Rectal smooth muscle tissue (tissue), 1 donor: Measurements from ENCODE around the gene TPSAB1.

Experiments used
- H3K27ac ChIP-seq: one replicate; pipeline ENCODE4 v1.7.0; 2013; ENCODE audit warnings: low read depth, low read length, inconsistent platforms
- H3K27me3 ChIP-seq: one replicate; pipeline ENCODE4 v1.7.0; 2013; ENCODE audit warnings: low read length; ENCODE audit not compliant: control insufficient read depth, insufficient read depth
- H3K36me3 ChIP-seq: one replicate; pipeline ENCODE4 v1.7.0; 2013; ENCODE audit warnings: low read length; ENCODE audit not compliant: control insufficient read depth, insufficient read depth
- H3K4me1 ChIP-seq: one replicate; pipeline ENCODE4 v1.7.0; 2013; ENCODE audit warnings: low read length; ENCODE audit not compliant: control insufficient read depth, insufficient read depth
- H3K4me3 ChIP-seq: one replicate; pipeline ENCODE4 v1.7.0; 2013; ENCODE audit warnings: low read length
- H3K9ac ChIP-seq: one replicate; pipeline ENCODE4 v1.7.0; 2013; ENCODE audit warnings: low read length

TPSAB1 gene

GRCh38 chr16:1199347-1200013 lies 41.0 kb upstream of the TPSAB1 start:
- no peaks in the 10 kb centered on the region for H3K27me3 ChIP-seq
- H3K36me3 ChIP-seq, result peaks cover 3% of the 10 kb centered on the region
- H3K27ac ChIP-seq, result no peak overlapping the region
- H3K4me3 ChIP-seq, result no peak overlapping the region
- no peaks in the 10 kb centered on the region for H3K4me1 ChIP-seq
- no peak overlapping the region for H3K9ac ChIP-seq

GRCh38 chr16:1200014-1200627 lies 40.4 kb upstream of the TPSAB1 start:
- Histone ChIP-seq H3K4me1 (no peaks in the 10 kb centered on the region), H3K27me3 (no peaks in the 10 kb centered on the region), H3K4me3 (no peak overlapping the region), H3K9ac (no peak overlapping the region), H3K27ac (no peak overlapping the region), H3K36me3 (peaks cover 5% of the 10 kb centered on the region)

- no peak overlapping the region for H3K27ac ChIP-seq
- peaks cover 6% of the 10 kb centered on the region for H3K36me3 ChIP-seq
- no peak overlapping the region for H3K4me3 ChIP-seq
- no peaks in the 10 kb centered on the region for H3K4me1 ChIP-seq
- H3K9ac ChIP-seq, result no peak overlapping the region
- H3K27me3 ChIP-seq, result no peaks in the 10 kb centered on the region
These were observed 39.1 kb upstream of the TPSAB1 start for GRCh38 chr16:1201444-1201843.

- Histone ChIP-seq H3K9ac (no peak overlapping the region), H3K4me3 (no peak overlapping the region), H3K27me3 (no peaks in the 10 kb centered on the region), H3K4me1 (no peaks in the 10 kb centered on the region), H3K36me3 (peaks cover 6% of the 10 kb centered on the region), H3K27ac (no peak overlapping the region)
These were observed 38.2 kb upstream of the TPSAB1 start for GRCh38 chr16:1202274-1202673.

- Histone ChIP-seq H3K4me1 (no peaks in the 10 kb centered on the region), H3K27ac (no peak overlapping the region), H3K36me3 (peaks cover 16% of the 10 kb centered on the region), H3K9ac (no peak overlapping the region), H3K4me3 (no peak overlapping the region), H3K27me3 (no peaks in the 10 kb centered on the region)
These were observed 35.6 kb upstream of the TPSAB1 start for GRCh38 chr16:1204933-1205332.

GRCh38 chr16:1206326-1206725 lies 34.2 kb upstream of the TPSAB1 start:
- Histone ChIP-seq H3K27ac (no peak overlapping the region), H3K36me3 (peaks cover 16% of the 10 kb centered on the region), H3K9ac (no peak overlapping the region), H3K4me3 (no peak overlapping the region), H3K27me3 (no peaks in the 10 kb centered on the region), H3K4me1 (no peaks in the 10 kb centered on the region)

- Histone ChIP-seq H3K4me3 (no peak overlapping the region), H3K36me3 (peaks cover 16% of the 10 kb centered on the region), H3K27ac (no peak overlapping the region), H3K27me3 (no peaks in the 10 kb centered on the region), H3K4me1 (no peaks in the 10 kb centered on the region), H3K9ac (no peak overlapping the region)
These were observed 33.7 kb upstream of the TPSAB1 start for GRCh38 chr16:1206786-1207185.

- Histone ChIP-seq H3K4me1 (no peaks in the 10 kb centered on the region), H3K27me3 (no peaks in the 10 kb centered on the region), H3K27ac (no peak overlapping the region), H3K4me3 (no peak overlapping the region), H3K9ac (no peak overlapping the region), H3K36me3 (peaks cover 16% of the 10 kb centered on the region)
These were observed 32.2 kb upstream of the TPSAB1 start for GRCh38 chr16:1208239-1208830.

- Histone ChIP-seq H3K36me3 (peaks cover 16% of the 10 kb centered on the region), H3K27me3 (no peaks in the 10 kb centered on the region), H3K4me3 (no peak overlapping the region), H3K4me1 (no peaks in the 10 kb centered on the region), H3K27ac (no peak overlapping the region), H3K9ac (no peak overlapping the region)
These were observed 31.4 kb upstream of the TPSAB1 start for GRCh38 chr16:1209081-1209480.

GRCh38 chr16:1210461-1210860 lies 30.0 kb upstream of the TPSAB1 start:
- Histone ChIP-seq H3K4me1 (no peaks in the 10 kb centered on the region), H3K9ac (no peak overlapping the region), H3K36me3 (peaks cover 9% of the 10 kb centered on the region)

GRCh38 chr16:1211451-1212268 lies 28.8 kb upstream of the TPSAB1 start:
- Histone ChIP-seq H3K27me3 (no peaks in the 10 kb centered on the region), H3K4me3 (no peak overlapping the region), H3K4me1 (no peaks in the 10 kb centered on the region), H3K27ac (no peak overlapping the region), H3K9ac (no peak overlapping the region), H3K36me3 (peaks cover 14% of the 10 kb centered on the region)

More at GRCh38 chr16:1210461-1210860, 30.0 kb upstream of the TPSAB1 start:
- Histone ChIP-seq H3K27me3 (no peaks in the 10 kb centered on the region), H3K27ac (no peak overlapping the region), H3K4me3 (no peak overlapping the region)

- Histone ChIP-seq H3K36me3 (peaks cover 19% of the 10 kb centered on the region), H3K27me3 (no peaks in the 10 kb centered on the region), H3K27ac (no peak overlapping the region), H3K9ac (no peak overlapping the region), H3K4me3 (no peak overlapping the region), H3K4me1 (no peaks in the 10 kb centered on the region)
These were observed 27.8 kb upstream of the TPSAB1 start for GRCh38 chr16:1212616-1213194.
